Pancreas (tissue), 10 donors: Measurements from ENCODE around the gene SUGP1. TPM values are rescaled to one million over a fixed set of nuclear protein-coding genes. Genes with fewer than 3 reads are reported as not detected.
A peak's percentile ranks its signal among the peaks of the same experiment; 100 is the strongest.

Experiments used
- ATAC-seq, 4 donors: fragments of 200-7000 bp; cut with Tn5 transposase; one replicate each; pipeline versions ENCODE4 v1.8.0 to v1.9.1; 2020; ENCODE audit warnings: mild to moderate bottlenecking in 4 of 4, moderate library complexity in 4 of 4
- DNase-seq, 6 donors: peaks; one replicate each; pipeline ENCODE4 v3.0.0-alpha.2; 2020
- FAIRE-seq: peaks from 2 replicates; lab custom pipeline; 2012; peaks lifted over from hg19 to GRCh38; lab: Jason Lieb, UNC
- H3K27ac ChIP-seq, 4 donors: fragments of 200-600 bp; sonication (generic); 1 replicate in 3 of 4; 2 replicates in 1 of 4; pipeline versions ENCODE4 v1.5.0 to v1.8.0; 2020
- H3K27me3 ChIP-seq, 4 donors: fragments of 200-600 bp; one replicate each; pipeline ENCODE4 v1.8.0; 2021
- H3K36me3 ChIP-seq, 3 donors: fragments of 200-600 bp; sonication (generic) in 1 of 3; one replicate each; pipeline versions ENCODE4 v1.5.0 to v1.8.0; 2020 to 2021
- H3K4me1 ChIP-seq, 3 donors: fragments of 200-600 bp; one replicate each; pipeline ENCODE4 v1.8.0; 2021
- H3K4me3 ChIP-seq, 4 donors: fragments of 200-600 bp; sonication (generic) in 2 of 4; one replicate each; pipeline versions ENCODE4 v1.5.0 to v1.8.0; 2020 to 2021
- H3K9me3 ChIP-seq, 4 donors: fragments of 200-600 bp; one replicate each; pipeline ENCODE4 v1.8.0; 2021
- WGBS, 2 donors: extraction: QIAGEN DNeasy Blood & Tissue Kit; methylation state at CpG; one replicate each; pipeline ENCODE4 v1.1.7; 2013; 5-methylcytosine and 5-hydroxymethylcytosine counted together
- intact Hi-C, 3 donors: fragments of 100-400 bp; cut with DNase I; formaldehyde crosslinking; loops; one replicate each; pipeline versions ENCODE4 v1.11.1 to v1.14.2; 2022
- polyA plus RNA-seq, 2 donors: library from polyadenylated mRNA; stranded (reverse); fragments of 200-250 nt; gene quantifications; one replicate each; pipeline ENCODE4 v1.2.3, GENCODE V29; 2013
- total RNA-seq, 6 donors: library from RNA; stranded (reverse); fragmentation: NEBNext Ultra II Directional in 4 of 6; extraction: Animal tissue kit (Norgen Biotek cat#: 25700) in 4 of 6; gene quantifications; one replicate each; pipeline versions ENCODE4 v1.2.1 to v1.2.4, GENCODE V29; 2021 to 2023
- TF ChIP-seq, protein P1 (sequence below), 4 donors: fragments of 200-600 bp; sonication (generic) in 3 of 4; IDR thresholded peaks; one replicate each; pipeline versions ENCODE4 v1.5.0 to v1.8.0; 2021; ENCODE audit warnings: antibody characterized with exemption in 4 of 4
- donor health status: healthy with polysubstance abuse.
- donor health status: DM: no; HTN: no; CAD: no; lungs with moderate emphysema.
- donor health status: DM: no; HTN: no; CAD: no.
- donor health status: control.
- donor health status: control.
- donor health status: Bipolar disorder and iron deficiency.
- donor health status: DM: yes; HTN: yes; CAD: no.
- donor health status: DM: no; HTN: no; CAD: no.
- donor health status: DM: no; HTN: no; CAD: no.
- donor health status: DM: yes; HTN: yes; CAD: no.

SUGP1 gene
- total and polyA plus RNA-seq, 8 donors = 14.6 to 50.3 (median 21.4) TPM

GRCh38 chr19:19321141-19321577, 850 bp upstream of the SUGP1 start:
- no peak for FAIRE-seq
- intact Hi-C loops = no loop called here
- H3K27me3 ChIP-seq = no peaks in the 10 kb centered on the region
- H3K27ac ChIP-seq = peak overlapping the region; percentile 77 to 90 (median 85)
- ATAC-seq = peak in 2 of 4 donors; percentile 4 to 5
- peaks cover 8 to 12% (median 11%) of the 10 kb centered on the region in 3 donors for H3K4me1 ChIP-seq
- WGBS, 2 donors = 0 to 1% methylated on average over 29 to 34 of the region's 34 CpGs
- TF ChIP-seq, protein P1, sequence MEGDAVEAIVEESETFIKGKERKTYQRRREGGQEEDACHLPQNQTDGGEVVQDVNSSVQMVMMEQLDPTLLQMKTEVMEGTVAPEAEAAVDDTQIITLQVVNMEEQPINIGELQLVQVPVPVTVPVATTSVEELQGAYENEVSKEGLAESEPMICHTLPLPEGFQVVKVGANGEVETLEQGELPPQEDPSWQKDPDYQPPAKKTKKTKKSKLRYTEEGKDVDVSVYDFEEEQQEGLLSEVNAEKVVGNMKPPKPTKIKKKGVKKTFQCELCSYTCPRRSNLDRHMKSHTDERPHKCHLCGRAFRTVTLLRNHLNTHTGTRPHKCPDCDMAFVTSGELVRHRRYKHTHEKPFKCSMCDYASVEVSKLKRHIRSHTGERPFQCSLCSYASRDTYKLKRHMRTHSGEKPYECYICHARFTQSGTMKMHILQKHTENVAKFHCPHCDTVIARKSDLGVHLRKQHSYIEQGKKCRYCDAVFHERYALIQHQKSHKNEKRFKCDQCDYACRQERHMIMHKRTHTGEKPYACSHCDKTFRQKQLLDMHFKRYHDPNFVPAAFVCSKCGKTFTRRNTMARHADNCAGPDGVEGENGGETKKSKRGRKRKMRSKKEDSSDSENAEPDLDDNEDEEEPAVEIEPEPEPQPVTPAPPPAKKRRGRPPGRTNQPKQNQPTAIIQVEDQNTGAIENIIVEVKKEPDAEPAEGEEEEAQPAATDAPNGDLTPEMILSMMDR (IDR thresholded peaks at IDR 0.05) = no peak
- no peak for DNase-seq
- peaks cover 0 to 24% (median 5%) of the 10 kb centered on the region in 3 donors for H3K36me3 ChIP-seq
- peak overlapping the region; percentile 72 to 100 (median 98) for H3K4me3 ChIP-seq
- no peaks in the 10 kb centered on the region for H3K9me3 ChIP-seq

GRCh38 chr19:19319732-19320360, 463 bp downstream of the SUGP1 start:
- FAIRE-seq (no peak), ATAC-seq (peak; percentile 4 to 10 (median 6)), DNase-seq (peak in 1 of 6 donors; percentile 25)
- H3K4me3 ChIP-seq = peak overlapping the region; percentile 72 to 100 (median 98)
- H3K27ac ChIP-seq = peak overlapping the region; percentile 77 to 90 (median 85)
- TF ChIP-seq, protein P1 (IDR thresholded peaks at IDR 0.05) = no peak
- H3K27me3 ChIP-seq = no peaks in the 10 kb centered on the region
- H3K36me3 ChIP-seq = peaks cover 0 to 21% (median 2%) of the 10 kb centered on the region in 3 donors
- 3 to 4% methylated on average over 32 of the region's 32 CpGs for WGBS, 2 donors
- peaks cover 8 to 12% (median 11%) of the 10 kb centered on the region in 3 donors for H3K4me1 ChIP-seq
- intact Hi-C loops = no loop called here
- H3K9me3 ChIP-seq = no peaks in the 10 kb centered on the region

DNA sequence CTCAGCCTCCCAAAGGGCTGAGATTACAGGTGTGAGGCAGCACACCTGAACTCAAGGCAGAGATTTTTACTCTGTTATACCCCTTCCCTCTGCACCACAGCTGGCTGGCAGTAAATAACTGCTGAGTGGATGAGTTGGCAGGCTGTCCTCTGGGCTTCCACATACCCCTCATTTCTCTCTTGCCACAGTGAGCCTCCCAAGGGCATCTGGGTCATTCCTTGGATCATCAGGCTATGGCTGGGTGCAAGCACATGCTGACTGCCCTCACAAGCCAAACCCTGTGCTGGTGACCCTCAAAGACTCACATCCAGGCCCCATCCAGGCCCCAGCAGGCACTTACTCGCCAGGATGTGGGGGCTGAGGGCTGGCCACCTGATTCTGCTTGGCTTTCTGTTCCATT, 4.2 kb downstream of the SUGP1 start:
- no peak overlapping the region for H3K27ac ChIP-seq
- 85 to 89% methylated on average over 1 of the region's 1 CpG for WGBS, 2 donors
- H3K27me3 ChIP-seq = no peaks in the 10 kb centered on the region
- peaks cover 0 to 11% (median 5%) of the 10 kb centered on the region in 3 donors for H3K4me1 ChIP-seq
- ATAC-seq = no peak
- TF ChIP-seq, protein P1 (IDR thresholded peaks at IDR 0.05) = no peak
- peaks cover 0 to 22% (median 0%) of the 10 kb centered on the region in 3 donors for H3K36me3 ChIP-seq
- intact Hi-C loops = no loop called here
- H3K4me3 ChIP-seq = no peak overlapping the region
- no peak for FAIRE-seq
- no peak for DNase-seq
- H3K9me3 ChIP-seq = no peaks in the 10 kb centered on the region

DNA sequence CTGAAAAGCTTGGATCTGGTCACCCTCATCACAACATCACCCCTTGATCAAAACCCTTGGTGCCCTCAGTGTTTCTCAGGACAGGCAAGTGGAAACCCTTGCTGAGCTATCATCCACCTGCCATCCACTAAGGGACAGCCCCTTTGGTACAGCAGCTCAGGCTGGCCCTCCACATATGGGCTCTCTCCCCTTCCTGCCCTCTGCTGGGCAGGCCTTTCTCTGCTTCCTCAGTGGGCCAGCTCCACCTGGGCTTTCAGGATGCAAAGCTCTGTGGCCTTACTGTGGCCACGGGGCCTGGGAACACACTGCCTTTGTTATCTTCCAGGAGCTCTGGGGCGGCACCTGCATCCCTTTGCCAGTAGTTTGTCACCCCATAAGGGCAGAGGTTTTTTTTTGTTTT, 4.9 kb downstream of the SUGP1 start:
- peaks cover 0 to 24% (median 1%) of the 10 kb centered on the region in 3 donors for H3K36me3 ChIP-seq
- intact Hi-C loops = no loop called here

More for the DNA sequence above, 4.9 kb downstream of the SUGP1 start:
- H3K9me3 ChIP-seq = no peaks in the 10 kb centered on the region
- DNase-seq (no peak), ATAC-seq (no peak), FAIRE-seq (no peak)
- WGBS, 2 donors = 88 to 92% methylated on average over 2 of the region's 2 CpGs
- H3K4me3 ChIP-seq = no peak overlapping the region
- peaks cover 0 to 11% (median 5%) of the 10 kb centered on the region in 3 donors for H3K4me1 ChIP-seq
- H3K27ac ChIP-seq = no peak overlapping the region
- no peaks in the 10 kb centered on the region for H3K27me3 ChIP-seq
- TF ChIP-seq, protein P1 (IDR thresholded peaks at IDR 0.05) = no peak
